ENCODE measurements around the gene IFIT2.

The IFIT2 gene

DNA sequence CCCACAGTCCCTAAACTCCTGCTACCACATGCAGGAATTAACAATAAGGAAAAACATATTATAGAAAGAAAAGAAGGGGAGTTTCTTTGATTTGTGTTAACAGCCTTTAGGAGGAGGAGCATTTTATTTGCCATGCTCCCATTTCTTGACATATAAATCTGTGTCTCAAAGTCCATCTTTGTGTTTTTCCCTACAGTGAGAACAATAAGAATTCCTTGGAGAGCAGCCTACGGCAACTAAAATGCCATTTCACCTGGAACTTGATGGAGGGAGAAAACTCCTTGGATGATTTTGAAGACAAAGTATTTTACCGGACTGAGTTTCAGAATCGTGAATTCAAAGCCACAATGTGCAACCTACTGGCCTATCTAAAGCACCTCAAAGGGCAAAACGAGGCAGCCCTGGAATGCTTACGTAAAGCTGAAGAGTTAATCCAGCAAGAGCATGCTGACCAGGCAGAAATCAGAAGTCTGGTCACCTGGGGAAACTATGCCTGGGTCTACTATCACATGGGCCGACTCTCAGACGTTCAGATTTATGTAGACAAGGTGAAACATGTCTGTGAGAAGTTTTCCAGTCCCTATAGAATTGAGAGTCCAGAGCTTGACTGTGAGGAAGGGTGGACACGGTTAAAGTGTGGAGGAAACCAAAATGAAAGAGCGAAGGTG lies 4.1 kb downstream of the IFIT2 start:
- TF ChIP-seq FOXP2 (optimal IDR thresholded peaks at IDR 0.05; ENCODE audit: borderline replicate concordance, extremely low read depth, extremely low read length, insufficient read depth): no peak
- TF ChIP-seq REST (IDR thresholded peaks at IDR 0.05; ENCODE audit: insufficient read depth in 1 of 2, low read depth in 2 of 2, low read length in 2 of 2): no peak
- no peak for TF ChIP-seq TAF1 (IDR thresholded peaks at IDR 0.05; ENCODE audit: borderline replicate concordance, insufficient read depth, low read length)
- no peak for TF ChIP-seq POLR2AphosphoS5 (IDR thresholded peaks at IDR 0.05; ENCODE audit: low read depth, low read length)
- no peak for TF ChIP-seq SIN3A (IDR thresholded peaks at IDR 0.05; ENCODE audit: borderline replicate concordance, insufficient read depth, low read length)

DNA sequence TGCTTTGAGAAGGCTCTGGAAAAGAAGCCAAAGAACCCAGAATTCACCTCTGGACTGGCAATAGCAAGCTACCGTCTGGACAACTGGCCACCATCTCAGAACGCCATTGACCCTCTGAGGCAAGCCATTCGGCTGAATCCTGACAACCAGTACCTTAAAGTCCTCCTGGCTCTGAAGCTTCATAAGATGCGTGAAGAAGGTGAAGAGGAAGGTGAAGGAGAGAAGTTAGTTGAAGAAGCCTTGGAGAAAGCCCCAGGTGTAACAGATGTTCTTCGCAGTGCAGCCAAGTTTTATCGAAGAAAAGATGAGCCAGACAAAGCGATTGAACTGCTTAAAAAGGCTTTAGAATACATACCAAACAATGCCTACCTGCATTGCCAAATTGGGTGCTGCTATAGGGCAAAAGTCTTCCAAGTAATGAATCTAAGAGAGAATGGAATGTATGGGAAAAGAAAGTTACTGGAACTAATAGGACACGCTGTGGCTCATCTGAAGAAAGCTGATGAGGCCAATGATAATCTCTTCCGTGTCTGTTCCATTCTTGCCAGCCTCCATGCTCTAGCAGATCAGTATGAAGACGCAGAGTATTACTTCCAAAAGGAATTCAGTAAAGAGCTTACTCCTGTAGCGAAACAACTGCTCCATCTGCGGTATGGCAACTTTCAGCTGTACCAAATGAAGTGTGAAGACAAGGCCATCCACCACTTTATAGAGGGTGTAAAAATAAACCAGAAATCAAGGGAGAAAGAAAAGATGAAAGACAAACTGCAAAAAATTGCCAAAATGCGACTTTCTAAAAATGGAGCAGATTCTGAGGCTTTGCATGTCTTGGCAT lies 4.8 kb downstream of the IFIT2 start:
- TF ChIP-seq POLR2AphosphoS5 (IDR thresholded peaks at IDR 0.05; ENCODE audit: low read depth, low read length) (no peak), TAF1 (IDR thresholded peaks at IDR 0.05; ENCODE audit: borderline replicate concordance, insufficient read depth, low read length) (no peak), FOXP2 (optimal IDR thresholded peaks at IDR 0.05; ENCODE audit: borderline replicate concordance, extremely low read depth, extremely low read length, insufficient read depth) (no peak), SIN3A (IDR thresholded peaks at IDR 0.05; ENCODE audit: borderline replicate concordance, insufficient read depth, low read length) (no peak), REST (IDR thresholded peaks at IDR 0.05; ENCODE audit: insufficient read depth in 1 of 2, low read depth in 2 of 2, low read length in 2 of 2) (no peak)

DNA sequence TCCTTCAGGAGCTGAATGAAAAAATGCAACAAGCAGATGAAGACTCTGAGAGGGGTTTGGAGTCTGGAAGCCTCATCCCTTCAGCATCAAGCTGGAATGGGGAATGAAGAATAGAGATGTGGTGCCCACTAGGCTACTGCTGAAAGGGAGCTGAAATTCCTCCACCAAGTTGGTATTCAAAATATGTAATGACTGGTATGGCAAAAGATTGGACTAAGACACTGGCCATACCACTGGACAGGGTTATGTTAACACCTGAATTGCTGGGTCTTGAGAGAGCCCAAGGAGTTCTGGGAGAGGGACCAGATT lies 5.4 kb downstream of the IFIT2 start:
- TF ChIP-seq POLR2AphosphoS5 (IDR thresholded peaks at IDR 0.05; ENCODE audit: low read depth, low read length) (no peak), TAF1 (IDR thresholded peaks at IDR 0.05; ENCODE audit: borderline replicate concordance, insufficient read depth, low read length) (no peak), FOXP2 (optimal IDR thresholded peaks at IDR 0.05; ENCODE audit: borderline replicate concordance, extremely low read depth, extremely low read length, insufficient read depth) (no peak), REST (IDR thresholded peaks at IDR 0.05; ENCODE audit: insufficient read depth in 1 of 2, low read depth in 2 of 2, low read length in 2 of 2) (no peak), SIN3A (IDR thresholded peaks at IDR 0.05; ENCODE audit: borderline replicate concordance, insufficient read depth, low read length) (no peak)

- TF ChIP-seq REST (IDR thresholded peaks at IDR 0.05; ENCODE audit: insufficient read depth in 1 of 2, low read depth in 2 of 2, low read length in 2 of 2) (no peak), SIN3A (IDR thresholded peaks at IDR 0.05; ENCODE audit: borderline replicate concordance, insufficient read depth, low read length) (no peak), POLR2AphosphoS5 (IDR thresholded peaks at IDR 0.05; ENCODE audit: low read depth, low read length) (no peak), FOXP2 (optimal IDR thresholded peaks at IDR 0.05; ENCODE audit: borderline replicate concordance, extremely low read depth, extremely low read length, insufficient read depth) (no peak), TAF1 (IDR thresholded peaks at IDR 0.05; ENCODE audit: borderline replicate concordance, insufficient read depth, low read length) (no peak)
Observed at GRCh38 chr10:89308266-89308665, 6.4 kb downstream of the IFIT2 start.

Measured in PFSK-1 (cell line).